H9 (cell line): ENCODE data around the gene FANCE. TPM values are rescaled to one million over a fixed set of nuclear protein-coding genes. Genes with fewer than 3 reads are reported as not detected.

Experiments used
- DNase-seq: peaks from one replicate; pipeline ENCODE4 v3.0.0-alpha.2; 2017
- H2AFZ ChIP-seq: one replicate; pipeline ENCODE4 v1.6.1; 2013; ENCODE audit warnings: mild to moderate bottlenecking, low read length, control low read depth, moderate library complexity
- H2AK5ac ChIP-seq: 2 replicates; pipeline ENCODE4 v1.6.1; 2013; ENCODE audit warnings: low read length, control low read depth, mixed read lengths; ENCODE audit not compliant: insufficient read length
- H2BK120ac ChIP-seq: one replicate; pipeline ENCODE4 v1.6.1; 2013; ENCODE audit warnings: low read depth, mild to moderate bottlenecking, low read length, control low read depth, inconsistent platforms; ENCODE audit not compliant: poor library complexity, severe bottlenecking
- H2BK12ac ChIP-seq: 2 replicates; pipeline ENCODE4 v1.6.1; 2013; ENCODE audit warnings: low read length, control low read depth, mixed read lengths, low read depth; ENCODE audit not compliant: insufficient read length
- H2BK15ac ChIP-seq: 2 replicates; pipeline ENCODE4 v1.6.1; 2013; ENCODE audit warnings: low read depth, low read length, control low read depth
- H2BK20ac ChIP-seq: one replicate; pipeline ENCODE4 v1.6.1; 2013; ENCODE audit warnings: low read depth, mild to moderate bottlenecking, low read length, control low read depth, inconsistent platforms; ENCODE audit not compliant: poor library complexity, severe bottlenecking
- H2BK5ac ChIP-seq: 2 replicates; pipeline ENCODE4 v1.6.1; 2013; ENCODE audit warnings: low read length, control low read depth, mixed read lengths; ENCODE audit not compliant: insufficient read length
- H3K14ac ChIP-seq: 2 replicates; pipeline ENCODE4 v1.6.1; 2013; ENCODE audit warnings: low read length, control low read depth; ENCODE audit not compliant: insufficient read depth
- H3K18ac ChIP-seq: 2 replicates; pipeline ENCODE4 v1.6.1; 2013; ENCODE audit warnings: low read depth, mild to moderate bottlenecking, mixed read lengths, low read length, control low read depth; ENCODE audit not compliant: insufficient read length
- H3K23ac ChIP-seq: 2 replicates; pipeline ENCODE4 v1.6.1; 2013; ENCODE audit warnings: low read length, control low read depth, mixed read lengths, low read depth; ENCODE audit not compliant: insufficient read length
- H3K23me2 ChIP-seq: 2 replicates; pipeline ENCODE4 v1.6.1; 2013; ENCODE audit warnings: low read depth, mild to moderate bottlenecking, mixed read lengths, low read length, control low read depth; ENCODE audit not compliant: insufficient read length, poor library complexity, severe bottlenecking
- H3K27ac ChIP-seq: 2 replicates; pipeline ENCODE4 v1.5.1; 2013; ENCODE audit warnings: low read length, control low read depth, mixed read lengths, low read depth; ENCODE audit not compliant: insufficient read length
- H3K27me3 ChIP-seq: 2 replicates; pipeline ENCODE4 v1.6.1; 2013; ENCODE audit warnings: low read length, control low read depth, inconsistent platforms; ENCODE audit not compliant: insufficient read depth
- H3K4ac ChIP-seq: 2 replicates; pipeline ENCODE4 v1.6.1; 2013; ENCODE audit warnings: low read depth, mild to moderate bottlenecking, control low read depth, inconsistent platforms, low read length, moderate library complexity
- H3K4me1 ChIP-seq: 2 replicates; pipeline ENCODE4 v1.6.1; 2013; ENCODE audit warnings: low read length, control low read depth, inconsistent platforms; ENCODE audit not compliant: insufficient read depth
- H3K4me2 ChIP-seq: 2 replicates; pipeline ENCODE4 v1.6.1; 2013; ENCODE audit warnings: low read length, control low read depth, mixed read lengths; ENCODE audit not compliant: insufficient read length, insufficient read depth
- H3K56ac ChIP-seq: 2 replicates; pipeline ENCODE4 v1.6.1; 2013; ENCODE audit warnings: low read depth, mild to moderate bottlenecking, mixed read lengths, low read length, control low read depth; ENCODE audit not compliant: insufficient read length
- H3K79me1 ChIP-seq: 2 replicates; pipeline ENCODE4 v1.6.1; 2013; ENCODE audit warnings: low read depth, mild to moderate bottlenecking, moderate library complexity, low read length, control low read depth, inconsistent platforms; ENCODE audit not compliant: insufficient read depth, poor library complexity, severe bottlenecking
- H3K79me2 ChIP-seq: 2 replicates; pipeline ENCODE4 v1.6.1; 2013; ENCODE audit warnings: low read length, control low read depth, inconsistent platforms; ENCODE audit not compliant: insufficient read depth
- H3K9ac ChIP-seq: 2 replicates; pipeline ENCODE4 v1.6.1; 2013; ENCODE audit warnings: low read length, control low read depth, mixed read lengths; ENCODE audit not compliant: insufficient read length; ENCODE audit errors: extremely low read depth
- H3K9me3 ChIP-seq: one replicate; pipeline ENCODE4 v1.6.1; 2013; ENCODE audit warnings: low read depth, low read length, inconsistent platforms; ENCODE audit not compliant: control insufficient read depth
- H3T11ph ChIP-seq: one replicate; pipeline ENCODE4 v1.6.1; 2013; ENCODE audit warnings: mild to moderate bottlenecking, low read length, control low read depth, inconsistent platforms
- H4K20me1 ChIP-seq: one replicate; pipeline ENCODE4 v1.6.1; 2013; ENCODE audit not compliant: control insufficient read depth, insufficient read length, insufficient read depth
- H4K5ac ChIP-seq: 2 replicates; pipeline ENCODE4 v1.6.1; 2013; ENCODE audit warnings: low read depth, mild to moderate bottlenecking, mixed read lengths, low read length, control low read depth; ENCODE audit not compliant: insufficient read length
- H4K8ac ChIP-seq: replicated peaks from 2 replicates; pipeline ENCODE4 v1.6.1; 2013; ENCODE audit warnings: low read length, control low read depth, mixed read lengths, low read depth; ENCODE audit not compliant: insufficient read length
- H4K91ac ChIP-seq: 2 replicates; pipeline ENCODE4 v1.6.1; 2013; ENCODE audit warnings: low read depth, mild to moderate bottlenecking, moderate library complexity, mixed read lengths, low read length, control low read depth; ENCODE audit not compliant: insufficient read length
- H3K27ac Mint-ChIP-seq, 3 experiments: 2 replicates in 2 of 3; 3 replicates in 1 of 3; pipeline ENCODE4 v1.8.0; 2020 to 2021; ENCODE audit warnings: mixed read lengths in 3 of 3, mild to moderate bottlenecking in 1 of 3, moderate library complexity in 1 of 3
- H3K27me3 Mint-ChIP-seq: 2 replicates; pipeline ENCODE4 v1.8.0; 2021; ENCODE audit warnings: low read depth, mild to moderate bottlenecking, moderate library complexity, mixed read lengths
- H3K36me3 Mint-ChIP-seq, 3 experiments: 2 replicates in 2 of 3; 3 replicates in 1 of 3; pipeline ENCODE4 v1.8.0; 2020 to 2021; ENCODE audit warnings: low read depth in 3 of 3, mixed read lengths in 3 of 3; ENCODE audit not compliant: insufficient read depth in 1 of 3
- H3K4me1 Mint-ChIP-seq, 2 experiments: 2 replicates each; pipeline ENCODE4 v1.8.0; 2020; ENCODE audit warnings: mixed read lengths in 2 of 2
- H3K4me3 Mint-ChIP-seq, 2 experiments: 2 replicates in 1 of 2; 3 replicates in 1 of 2; pipeline ENCODE4 v1.8.0; 2020 to 2021; ENCODE audit warnings: mild to moderate bottlenecking in 2 of 2, mixed read lengths in 2 of 2, moderate library complexity in 1 of 2
- H3K9me3 Mint-ChIP-seq, 2 experiments: 2 replicates in 1 of 2; 3 replicates in 1 of 2; pipeline ENCODE4 v1.8.0; 2020; ENCODE audit warnings: mild to moderate bottlenecking in 2 of 2, mixed read lengths in 2 of 2, moderate library complexity in 1 of 2
- CTCF ChIP-seq: fragments of 200-600 bp; sonication (generic); conservative IDR thresholded peaks from 3 replicates; pipeline ENCODE4 v1.8.0; 2021; ENCODE audit warnings: antibody characterized with exemption, mild to moderate bottlenecking
- WGBS: extraction: QIAGEN DNeasy Blood & Tissue Kit; methylation state at CpG from one replicate; pipeline ENCODE4 v1.1.7; 2013; ENCODE audit warnings: missing lambda C conversion rate, low lambda C conversion rate, mixed read lengths; ENCODE audit not compliant: insufficient read length; ENCODE audit errors: extremely low coverage; 5-methylcytosine and 5-hydroxymethylcytosine counted together
- total RNA-seq: library from RNA; stranded (reverse); gene quantifications from 2 replicates; pipeline ENCODE4 v1.2.1, GENCODE V29; 2021

Gene FANCE
- total RNA-seq, 1 experiment from 2014 or later, result 8.4 TPM

- WGBS, result no CpG with 5 or more reads among the region's 98 CpGs
- Histone ChIP-seq H3K9ac (peak within 1 kb of the TSS; percentile 10), H4K20me1 (peaks cover 3% of the 10 kb centered on the region), H2BK15ac (no peak within 1 kb of the TSS; the same call in 1 of the 2 replicates), H3K9me3 (no peaks in the 10 kb centered on the region), H3K56ac (no peak within 1 kb of the TSS), H4K91ac (peak within 1 kb of the TSS; percentile 15), H2AK5ac (no peak within 1 kb of the TSS), H3K4me2 (peak within 1 kb of the TSS; percentile 49), H4K5ac (no peak within 1 kb of the TSS), H2AFZ (no peak within 1 kb of the TSS), H3T11ph (no peak within 1 kb of the TSS), H2BK12ac (peak within 1 kb of the TSS; percentile 47), H2BK120ac (no peak within 1 kb of the TSS), H2BK20ac (no peak within 1 kb of the TSS), H3K27ac (no peak within 1 kb of the TSS), H3K79me1 (no peaks in the 10 kb centered on the region), H3K4me1 (peaks cover 7% of the 10 kb centered on the region; the same call in 1 of the 2 replicates), H3K27me3 (no peaks in the 10 kb centered on the region; the same call in 1 of the 2 replicates), H3K18ac (peak within 1 kb of the TSS; percentile 80), H4K8ac (no peak within 1 kb of the TSS), H2BK5ac (no peak within 1 kb of the TSS), H3K23me2 (peaks cover 13% of the 10 kb centered on the region), H3K23ac (no peak within 1 kb of the TSS), H3K79me2 (peaks cover 2% of the 10 kb centered on the region; the same call in 1 of the 2 replicates), H3K4ac (no peak within 1 kb of the TSS; the same call in 1 of the 2 replicates), H3K14ac (peak within 1 kb of the TSS; percentile 90)
- peak; percentile 39; the same call in 1 of the 3 replicates for TF ChIP-seq CTCF
- H3K9me3 Mint-ChIP-seq, result no peaks in the 10 kb centered on the region
- peaks cover 33% of the 10 kb centered on the region for H3K27me3 Mint-ChIP-seq
- peak within 1 kb of the TSS in 1 of 3 experiments; percentile 89; a peak in 1 of 7 replicates for H3K27ac Mint-ChIP-seq
- H3K36me3 Mint-ChIP-seq, result peaks cover 0 to 4% (median 0%) of the 10 kb centered on the region in 3 experiments; a peak in 2 of 7 replicates
- H3K4me3 Mint-ChIP-seq, result peak within 1 kb of the TSS; percentile 81 to 87
- peaks cover 54 to 57% of the 10 kb centered on the region in 2 experiments for H3K4me1 Mint-ChIP-seq
- DNase-seq, result peak; percentile 82
Measured at GRCh38 chr6:35496841-35497570, 44.9 kb downstream of the FANCE start, which contains the start of gene TEAD3. Gene TEAD3, minus strand, starts transcription at chr6:35497079.
